GM12872 (cell line): Measurements from ENCODE around the gene TTC16.

Experiments
- CTCF ChIP-seq: IDR thresholded peaks from 3 replicates; pipeline ENCODE4 v1.5.1; 2011; ENCODE audit warnings: low read depth, mild to moderate bottlenecking, low read length, moderate library complexity; ENCODE audit not compliant: insufficient read depth

TTC16 gene

GRCh38 chr9:127714951-127715469 is 869 bp upstream of the TTC16 start:
- no peak for TF ChIP-seq CTCF

- TF ChIP-seq CTCF: no peak
Measured at GRCh38 chr9:127716412-127716811, 533 bp downstream of the TTC16 start.

- TF ChIP-seq CTCF: no peak
Measured at GRCh38 chr9:127717766-127718165, 1.9 kb downstream of the TTC16 start.

- TF ChIP-seq CTCF: no peak
Measured at GRCh38 chr9:127720031-127720864, 4.4 kb downstream of the TTC16 start.

GRCh38 chr9:127720865-127721227 is 5.0 kb downstream of the TTC16 start:
- no peak for TF ChIP-seq CTCF

GRCh38 chr9:127721391-127721821 is 5.5 kb downstream of the TTC16 start:
- no peak for TF ChIP-seq CTCF

GRCh38 chr9:127722055-127722745 is 6.3 kb downstream of the TTC16 start:
- TF ChIP-seq CTCF: no peak
